GM18519 (cell line): ENCODE data around the gene TRIM15.
"Not testable (repeated sequence)": the region's sequence is repeated elsewhere in the genome, so short reads cannot be mapped to it uniquely, and the experiment has no call there.

Experiments used
- ATAC-seq: cut with Tn5 transposase; IDR thresholded peaks from one replicate; pipeline ENCODE4 v1.9.1; 2021; ENCODE audit warnings: mild to moderate bottlenecking, moderate library complexity; ENCODE audit not compliant: unreplicated experiment, low FRiP score

TRIM15 gene

GRCh38 chr6:30221395-30221794, 58.0 kb downstream of the TRIM15 start:
- not testable (repeated sequence) for ATAC-seq

- ATAC-seq = not testable (repeated sequence)
Measured at GRCh38 chr6:30221956-30222355, 58.6 kb downstream of the TRIM15 start.
